Parathyroid adenoma (tissue), 2 donors: ENCODE results near the gene COQ8B.

Source experiments
- H2AFZ ChIP-seq: fragments of 300-600 bp; sonication (generic); one replicate; pipeline ENCODE4 v1.7.0; 2017; ENCODE audit warnings: antibody characterized with exemption, mild to moderate bottlenecking
- H3K27ac ChIP-seq: fragments of 300-600 bp; sonication (generic); one replicate; pipeline ENCODE4 v1.7.0; 2017
- H3K27me3 ChIP-seq: fragments of 300-600 bp; sonication (generic); one replicate; pipeline ENCODE4 v1.7.0; 2017; ENCODE audit warnings: low read length; ENCODE audit not compliant: control insufficient read depth, insufficient read depth
- H3K36me3 ChIP-seq: fragments of 300-600 bp; sonication (generic); one replicate; pipeline ENCODE4 v1.7.0; 2017; ENCODE audit warnings: low read length; ENCODE audit not compliant: control insufficient read depth, insufficient read depth
- H3K4me1 ChIP-seq: fragments of 300-600 bp; sonication (generic); one replicate; pipeline ENCODE4 v1.7.0; 2017; ENCODE audit warnings: control low read depth
- H3K4me2 ChIP-seq: fragments of 300-600 bp; sonication (generic); one replicate; pipeline ENCODE4 v1.7.0; 2017; ENCODE audit warnings: low read length
- H3K4me3 ChIP-seq: fragments of 300-600 bp; sonication (generic); one replicate; pipeline ENCODE4 v1.7.0; 2017; ENCODE audit warnings: low read depth, low read length
- H3K79me2 ChIP-seq: fragments of 300-600 bp; sonication (generic); one replicate; pipeline ENCODE4 v1.7.0; 2017; ENCODE audit warnings: control low read depth
- H3K9ac ChIP-seq: fragments of 300-600 bp; sonication (generic); one replicate; pipeline ENCODE4 v1.7.0; 2017; ENCODE audit warnings: mild to moderate bottlenecking
- H3K9me3 ChIP-seq: fragments of 300-600 bp; sonication (generic); one replicate; pipeline ENCODE4 v1.7.0; 2017; ENCODE audit warnings: low read length; ENCODE audit not compliant: control insufficient read depth
- CTCF ChIP-seq: fragments of 300-600 bp; sonication (generic); IDR thresholded peaks from one replicate; pipeline ENCODE4 v1.7.0; 2017; ENCODE audit warnings: antibody characterized with exemption, mild to moderate bottlenecking
- donor health status: primary hyperparathyroidism.

The COQ8B gene

GRCh38 chr19:40759352-40759751, 42.7 kb upstream of the COQ8B start:
- Histone ChIP-seq H3K9ac (no peak overlapping the region), H3K27me3 (no peaks in the 10 kb centered on the region), H3K9me3 (no peaks in the 10 kb centered on the region), H2AFZ (no peak overlapping the region), H3K4me1 (no peaks in the 10 kb centered on the region), H3K4me3 (no peak overlapping the region), H3K36me3 (no peaks in the 10 kb centered on the region), H3K4me2 (no peak overlapping the region), H3K79me2 (peaks cover 9% of the 10 kb centered on the region), H3K27ac (no peak overlapping the region)
- TF ChIP-seq CTCF: no peak

GRCh38 chr19:40758491-40758890, 41.8 kb upstream of the COQ8B start:
- H3K9me3 ChIP-seq: no peaks in the 10 kb centered on the region
- peaks cover 15% of the 10 kb centered on the region for H3K79me2 ChIP-seq
- no peak overlapping the region for H2AFZ ChIP-seq
- H3K36me3 ChIP-seq: no peaks in the 10 kb centered on the region
- TF ChIP-seq CTCF: no peak
- no peak overlapping the region for H3K4me2 ChIP-seq
- no peak overlapping the region for H3K27ac ChIP-seq
- H3K9ac ChIP-seq: no peak overlapping the region
- H3K27me3 ChIP-seq: no peaks in the 10 kb centered on the region
- no peaks in the 10 kb centered on the region for H3K4me1 ChIP-seq
- no peak overlapping the region for H3K4me3 ChIP-seq

- Histone ChIP-seq H3K4me1 (no peaks in the 10 kb centered on the region), H3K4me2 (no peak overlapping the region), H3K9me3 (no peaks in the 10 kb centered on the region), H2AFZ (no peak overlapping the region), H3K9ac (no peak overlapping the region), H3K36me3 (no peaks in the 10 kb centered on the region), H3K27ac (no peak overlapping the region), H3K27me3 (no peaks in the 10 kb centered on the region), H3K79me2 (peaks cover 28% of the 10 kb centered on the region), H3K4me3 (no peak overlapping the region)
- no peak for TF ChIP-seq CTCF
These were observed 39.9 kb upstream of the COQ8B start for GRCh38 chr19:40756502-40757110.

GRCh38 chr19:40755791-40756190, 39.1 kb upstream of the COQ8B start:
- Histone ChIP-seq H3K9ac (no peak overlapping the region), H3K9me3 (no peaks in the 10 kb centered on the region), H3K27ac (no peak overlapping the region), H3K4me1 (no peaks in the 10 kb centered on the region), H3K4me3 (no peak overlapping the region), H2AFZ (no peak overlapping the region), H3K27me3 (no peaks in the 10 kb centered on the region), H3K79me2 (peaks cover 32% of the 10 kb centered on the region), H3K4me2 (no peak overlapping the region), H3K36me3 (no peaks in the 10 kb centered on the region)
- TF ChIP-seq CTCF: no peak

- Histone ChIP-seq H3K27ac (no peak overlapping the region), H3K27me3 (no peaks in the 10 kb centered on the region), H3K4me1 (no peaks in the 10 kb centered on the region), H3K36me3 (no peaks in the 10 kb centered on the region), H3K9ac (no peak overlapping the region), H3K79me2 (peaks cover 32% of the 10 kb centered on the region), H3K9me3 (no peaks in the 10 kb centered on the region), H3K4me2 (no peak overlapping the region), H3K4me3 (no peak overlapping the region), H2AFZ (no peak overlapping the region)
- TF ChIP-seq CTCF: no peak
These were observed 38.5 kb upstream of the COQ8B start for GRCh38 chr19:40755248-40755624.
